Kidney epithelial cell (primary cell): ENCODE data around the gene CERKL. TPM values are rescaled to one million over a fixed set of nuclear protein-coding genes. Genes with fewer than 3 reads are reported as not detected.

ENCODE experiments used
- DNase-seq: peaks from one replicate; pipeline ENCODE4 v3.0.0-alpha.2; 2010; ENCODE audit warnings: low read depth
- H3K27me3 ChIP-seq: 2 replicates; pipeline ENCODE4 v1.6.0; 2011; ENCODE audit warnings: low read length; ENCODE audit not compliant: control insufficient read depth, insufficient read depth
- H3K36me3 ChIP-seq: 2 replicates; pipeline ENCODE4 v1.5.1; 2011; ENCODE audit warnings: low read length; ENCODE audit not compliant: control insufficient read depth, insufficient read depth
- H3K4me3 ChIP-seq: 2 replicates; pipeline ENCODE4 v1.5.1; 2011; ENCODE audit warnings: low read depth, mild to moderate bottlenecking, control low read depth, low read length
- total RNA-seq: library from RNA; depleted of rRNA; stranded (reverse); fragments of >200 nt; gene quantifications from 2 replicates; pipeline ENCODE4 v1.2.3, GENCODE V29; 2015
- TF ChIP-seq, protein P1 (sequence below): IDR thresholded peaks from 2 replicates; pipeline ENCODE4 v1.5.1; 2011; ENCODE audit warnings: mild to moderate bottlenecking, moderate library complexity, low read length, control low read depth, inconsistent platforms; ENCODE audit not compliant: insufficient read depth, poor library complexity, severe bottlenecking

Gene CERKL
- total RNA-seq, 1 donor from 2014 or later, result 0.17 TPM

DNA sequence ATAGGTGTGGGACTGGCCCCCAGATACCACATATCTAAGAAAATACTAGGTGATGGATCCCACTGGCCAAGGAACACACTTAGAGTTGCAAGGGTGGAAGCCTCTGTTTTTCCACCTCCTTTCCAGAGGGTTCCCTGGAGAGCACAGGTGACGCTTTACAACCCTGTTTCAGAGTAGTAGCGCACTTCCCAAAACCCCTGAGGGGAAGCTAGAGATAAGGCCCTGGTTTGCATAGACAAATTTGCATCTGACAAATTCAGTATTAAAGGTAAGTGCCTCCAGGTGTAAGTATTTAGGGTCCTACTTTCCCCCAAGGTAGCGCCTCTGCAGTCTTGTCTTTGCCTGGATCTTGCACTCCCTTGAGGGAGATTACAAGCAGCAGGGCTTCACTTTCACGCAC, 474 bp upstream of the CERKL start:
- H3K4me3 ChIP-seq, result peak overlapping the region; percentile 62
- no peaks in the 10 kb centered on the region for H3K36me3 ChIP-seq
- no peak for DNase-seq
- H3K27me3 ChIP-seq, result peaks cover 4% of the 10 kb centered on the region
- TF ChIP-seq, protein P1, sequence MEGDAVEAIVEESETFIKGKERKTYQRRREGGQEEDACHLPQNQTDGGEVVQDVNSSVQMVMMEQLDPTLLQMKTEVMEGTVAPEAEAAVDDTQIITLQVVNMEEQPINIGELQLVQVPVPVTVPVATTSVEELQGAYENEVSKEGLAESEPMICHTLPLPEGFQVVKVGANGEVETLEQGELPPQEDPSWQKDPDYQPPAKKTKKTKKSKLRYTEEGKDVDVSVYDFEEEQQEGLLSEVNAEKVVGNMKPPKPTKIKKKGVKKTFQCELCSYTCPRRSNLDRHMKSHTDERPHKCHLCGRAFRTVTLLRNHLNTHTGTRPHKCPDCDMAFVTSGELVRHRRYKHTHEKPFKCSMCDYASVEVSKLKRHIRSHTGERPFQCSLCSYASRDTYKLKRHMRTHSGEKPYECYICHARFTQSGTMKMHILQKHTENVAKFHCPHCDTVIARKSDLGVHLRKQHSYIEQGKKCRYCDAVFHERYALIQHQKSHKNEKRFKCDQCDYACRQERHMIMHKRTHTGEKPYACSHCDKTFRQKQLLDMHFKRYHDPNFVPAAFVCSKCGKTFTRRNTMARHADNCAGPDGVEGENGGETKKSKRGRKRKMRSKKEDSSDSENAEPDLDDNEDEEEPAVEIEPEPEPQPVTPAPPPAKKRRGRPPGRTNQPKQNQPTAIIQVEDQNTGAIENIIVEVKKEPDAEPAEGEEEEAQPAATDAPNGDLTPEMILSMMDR, result no peak

DNA sequence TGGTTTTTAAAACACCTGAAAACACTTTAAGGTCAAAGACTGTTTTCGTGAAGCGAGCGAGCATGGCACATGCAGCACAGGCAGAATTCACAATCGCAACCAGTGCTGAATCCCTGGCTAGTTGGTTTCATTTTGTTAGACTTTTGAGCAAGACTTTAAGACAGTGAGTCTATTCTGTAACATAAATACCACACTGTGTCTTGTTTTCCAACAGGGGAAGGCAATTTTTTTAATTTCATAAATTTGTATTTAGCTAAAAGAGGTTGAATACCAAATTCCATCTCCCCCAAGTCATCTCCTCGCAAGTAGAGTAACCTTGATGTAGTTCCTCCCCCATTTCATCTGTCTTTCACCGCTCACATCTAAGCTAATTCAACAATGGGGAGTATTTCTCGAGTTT, 1.4 kb downstream of the CERKL start:
- Histone ChIP-seq H3K4me3 (no peak overlapping the region), H3K36me3 (no peaks in the 10 kb centered on the region), H3K27me3 (peaks cover 4% of the 10 kb centered on the region)
- TF ChIP-seq, protein P1, result no peak
- no peak for DNase-seq

- DNase-seq, result no peak
- Histone ChIP-seq H3K4me3 (no peak overlapping the region), H3K36me3 (no peaks in the 10 kb centered on the region), H3K27me3 (no peaks in the 10 kb centered on the region)
- TF ChIP-seq, protein P1, result no peak
These were observed 7.4 kb downstream of the CERKL start for GRCh38 chr2:181649436-181649979.

GRCh38 chr2:181648478-181649155, 8.3 kb downstream of the CERKL start:
- Histone ChIP-seq H3K36me3 (no peaks in the 10 kb centered on the region), H3K27me3 (no peaks in the 10 kb centered on the region), H3K4me3 (no peak overlapping the region)
- TF ChIP-seq, protein P1, result no peak
- no peak for DNase-seq

DNA sequence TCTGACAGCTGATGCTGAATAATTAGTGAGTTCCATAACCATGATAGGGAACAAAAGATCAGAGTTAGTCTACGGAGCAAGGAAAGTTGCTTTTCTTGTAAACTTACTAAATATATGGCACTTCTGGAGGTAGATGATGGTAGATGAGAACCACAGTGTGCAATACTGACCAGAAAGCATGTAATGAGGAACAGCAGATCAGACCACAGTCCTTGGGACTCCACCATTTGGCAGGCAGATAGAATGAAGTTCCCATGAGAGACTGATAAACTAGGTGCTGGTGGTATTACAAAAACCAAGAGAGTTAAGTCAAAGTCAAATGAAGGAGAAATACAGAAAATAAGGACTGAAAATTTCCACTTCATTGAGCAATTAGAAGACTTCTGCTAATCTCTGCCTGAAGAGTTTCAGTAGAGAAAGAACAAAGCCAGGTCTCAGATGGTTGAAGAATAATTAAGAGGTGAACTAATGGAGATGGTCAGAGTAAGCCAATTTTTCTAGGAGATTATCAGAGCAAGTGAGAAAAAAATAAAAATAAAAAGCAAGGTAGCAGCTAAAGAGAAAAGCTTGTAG, 10.4 kb downstream of the CERKL start:
- DNase-seq, result no peak
- H3K4me3 ChIP-seq, result no peak overlapping the region
- no peaks in the 10 kb centered on the region for H3K27me3 ChIP-seq
- no peaks in the 10 kb centered on the region for H3K36me3 ChIP-seq
- TF ChIP-seq, protein P1, result no peak
